Measurements from ENCODE around the gene UTS2. TPM values are rescaled to one million over a fixed set of nuclear protein-coding genes. Genes with fewer than 3 reads are reported as not detected.

UTS2 gene
- total and polyA plus RNA-seq, 2 of the 13 experiments (the other 11 are each of a cell fraction or from before 2014, with no cell fraction given): not detected

GRCh38 chr1:7850786-7851185 is 2.1 kb downstream of the UTS2 start:
- Histone ChIP-seq H3K79me2 (ENCODE audit: insufficient read depth, low read length) (no peaks in the 10 kb centered on the region), H3K4me2 (ENCODE audit: low read depth, low read length) (no peak overlapping the region), H3K9ac (ENCODE audit: insufficient read depth, low read depth, low read length) (no peak overlapping the region), H4K20me1 (ENCODE audit: insufficient read depth, low read length) (no peaks in the 10 kb centered on the region), H3K27ac (ENCODE audit: extremely low read length, insufficient read depth, low read length) (no peak overlapping the region), H3K4me1 (ENCODE audit: insufficient read depth, low read length) (peaks cover 15% of the 10 kb centered on the region; the same call in 1 of the 2 replicates), H2AFZ (ENCODE audit: low read length) (no peak overlapping the region), H3K36me3 (replicated peaks in 1 of 2; ENCODE audit: control insufficient read depth in 1 of 2, insufficient read depth in 2 of 2, low read length in 2 of 2) (no peaks in the 10 kb centered on the region), H3K4me3 (replicated peaks in 1 of 3; ENCODE audit: insufficient read depth in 1 of 3, low read depth in 2 of 3, low read length in 3 of 3) (no peak overlapping the region), H3K27me3 (ENCODE audit: control insufficient read depth in 1 of 2, insufficient read depth in 2 of 2, low read length in 2 of 2) (peaks cover 0 to 11% of the 10 kb centered on the region in 2 experiments; a peak in 2 of 5 replicates), H3K9me3 (ENCODE audit: low read length) (no peaks in the 10 kb centered on the region)
- WGBS (ENCODE audit: low lambda C conversion rate): 56% methylated on average over 15 of the region's 15 CpGs
- FAIRE-seq (no peak), ATAC-seq (no peak), DNase-seq (ENCODE audit: low spot score) (no peak)
- POLR2A ChIA-PET: no interaction called here
- intact Hi-C loops (cut with micrococcal nuclease; ENCODE audit: unreplicated experiment): no loop called here
- in situ Hi-C loops (cut with HindIII; ENCODE audit: extremely low pct_ligation_motif_present, low pct_unique_long_range_greater_than_20kb): loop anchor here (25.0 kb wide), 1 partner anchor 188 kb away; no protein-coding TSS in a partner anchor
- CTCF ChIA-PET (ENCODE audit: low intra/inter-chr PET ratio, low total read pairs): no interaction called here
- BruUV-seq (replicated peaks): no TSS peak
- TF ChIP-seq ZSCAN22 (CRISPR knock-in tag; IDR thresholded peaks at IDR 0.05) (no peak), JARID2 (CRISPR knock-in tag; IDR thresholded peaks at IDR 0.05; ENCODE audit: insufficient replicate concordance) (no peak), ZBTB20 (CRISPR knock-in tag; IDR thresholded peaks at IDR 0.05; ENCODE audit: borderline replicate concordance, low read depth) (no peak)
- TF ChIP-seq, protein P1, sequence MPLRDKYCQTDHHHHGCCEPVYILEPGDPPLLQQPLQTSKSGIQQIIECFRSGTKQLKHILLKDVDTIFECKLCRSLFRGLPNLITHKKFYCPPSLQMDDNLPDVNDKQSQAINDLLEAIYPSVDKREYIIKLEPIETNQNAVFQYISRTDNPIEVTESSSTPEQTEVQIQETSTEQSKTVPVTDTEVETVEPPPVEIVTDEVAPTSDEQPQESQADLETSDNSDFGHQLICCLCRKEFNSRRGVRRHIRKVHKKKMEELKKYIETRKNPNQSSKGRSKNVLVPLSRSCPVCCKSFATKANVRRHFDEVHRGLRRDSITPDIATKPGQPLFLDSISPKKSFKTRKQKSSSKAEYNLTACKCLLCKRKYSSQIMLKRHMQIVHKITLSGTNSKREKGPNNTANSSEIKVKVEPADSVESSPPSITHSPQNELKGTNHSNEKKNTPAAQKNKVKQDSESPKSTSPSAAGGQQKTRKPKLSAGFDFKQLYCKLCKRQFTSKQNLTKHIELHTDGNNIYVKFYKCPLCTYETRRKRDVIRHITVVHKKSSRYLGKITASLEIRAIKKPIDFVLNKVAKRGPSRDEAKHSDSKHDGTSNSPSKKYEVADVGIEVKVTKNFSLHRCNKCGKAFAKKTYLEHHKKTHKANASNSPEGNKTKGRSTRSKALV (CRISPR knock-in tag; IDR thresholded peaks at IDR 0.05): no peak
- TF ChIP-seq, protein P2, sequence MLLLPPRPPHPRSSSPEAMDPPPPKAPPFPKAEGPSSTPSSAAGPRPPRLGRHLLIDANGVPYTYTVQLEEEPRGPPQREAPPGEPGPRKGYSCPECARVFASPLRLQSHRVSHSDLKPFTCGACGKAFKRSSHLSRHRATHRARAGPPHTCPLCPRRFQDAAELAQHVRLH (CRISPR knock-in tag; IDR thresholded peaks at IDR 0.05; ENCODE audit: borderline replicate concordance, low read depth): no peak
- TF ChIP-seq, protein P3, sequence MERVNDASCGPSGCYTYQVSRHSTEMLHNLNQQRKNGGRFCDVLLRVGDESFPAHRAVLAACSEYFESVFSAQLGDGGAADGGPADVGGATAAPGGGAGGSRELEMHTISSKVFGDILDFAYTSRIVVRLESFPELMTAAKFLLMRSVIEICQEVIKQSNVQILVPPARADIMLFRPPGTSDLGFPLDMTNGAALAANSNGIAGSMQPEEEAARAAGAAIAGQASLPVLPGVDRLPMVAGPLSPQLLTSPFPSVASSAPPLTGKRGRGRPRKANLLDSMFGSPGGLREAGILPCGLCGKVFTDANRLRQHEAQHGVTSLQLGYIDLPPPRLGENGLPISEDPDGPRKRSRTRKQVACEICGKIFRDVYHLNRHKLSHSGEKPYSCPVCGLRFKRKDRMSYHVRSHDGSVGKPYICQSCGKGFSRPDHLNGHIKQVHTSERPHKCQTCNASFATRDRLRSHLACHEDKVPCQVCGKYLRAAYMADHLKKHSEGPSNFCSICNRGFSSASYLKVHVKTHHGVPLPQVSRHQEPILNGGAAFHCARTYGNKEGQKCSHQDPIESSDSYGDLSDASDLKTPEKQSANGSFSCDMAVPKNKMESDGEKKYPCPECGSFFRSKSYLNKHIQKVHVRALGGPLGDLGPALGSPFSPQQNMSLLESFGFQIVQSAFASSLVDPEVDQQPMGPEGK (CRISPR knock-in tag; IDR thresholded peaks at IDR 0.05): no peak

Measured in HepG2 (cell line).